GM19372 (cell line): ENCODE results near the gene YIPF4.
"Not testable (repeated sequence)": the region's sequence is repeated elsewhere in the genome, so short reads cannot be mapped to it uniquely, and the experiment has no call there.

Source experiments
- ATAC-seq: cut with Tn5 transposase; IDR thresholded peaks from one replicate; pipeline ENCODE4 v1.9.1; 2021; ENCODE audit warnings: mild to moderate bottlenecking, low read depth, moderate library complexity; ENCODE audit not compliant: unreplicated experiment

YIPF4 gene

GRCh38 chr2:32284321-32284720 lies 6.6 kb downstream of the YIPF4 start:
- no peak for ATAC-seq

DNA sequence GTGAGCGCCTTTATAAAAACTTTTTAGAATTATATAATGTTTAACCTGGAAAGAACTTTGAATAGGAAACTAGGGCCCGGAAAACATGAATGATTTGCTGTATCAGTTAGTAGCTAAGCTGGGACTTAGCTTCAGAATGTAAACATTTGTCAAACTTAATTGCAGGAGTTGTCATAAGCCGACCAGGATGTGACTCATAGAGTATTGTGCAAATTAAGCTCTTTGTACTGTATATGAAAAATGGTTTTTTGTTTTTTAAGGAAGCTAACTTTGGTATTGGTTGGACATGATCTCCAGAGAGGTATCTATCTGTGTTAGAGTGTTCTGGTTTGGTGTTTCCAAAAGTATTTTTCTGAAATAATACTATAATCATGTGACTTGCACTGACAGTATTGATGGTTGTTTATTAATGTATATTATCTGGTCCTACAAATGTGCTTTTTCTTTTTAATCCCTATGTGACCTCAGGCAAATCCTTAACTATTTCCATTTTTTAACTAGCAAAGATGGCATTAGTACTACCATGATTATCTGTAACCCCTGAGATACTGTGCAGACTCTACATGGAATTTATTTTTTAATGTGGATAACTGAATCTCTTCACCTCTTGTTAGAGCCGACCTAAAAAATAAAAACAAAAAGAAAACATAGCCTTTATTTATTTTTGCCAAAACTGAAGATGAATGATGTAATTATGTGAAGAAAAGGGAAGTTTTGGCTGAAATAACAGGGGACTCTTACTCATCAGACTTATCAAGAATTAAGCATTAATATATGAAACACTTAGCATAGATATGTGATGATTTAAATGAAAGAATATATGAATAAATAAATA lies 11.7 kb downstream of the YIPF4 start:
- no peak for ATAC-seq

DNA sequence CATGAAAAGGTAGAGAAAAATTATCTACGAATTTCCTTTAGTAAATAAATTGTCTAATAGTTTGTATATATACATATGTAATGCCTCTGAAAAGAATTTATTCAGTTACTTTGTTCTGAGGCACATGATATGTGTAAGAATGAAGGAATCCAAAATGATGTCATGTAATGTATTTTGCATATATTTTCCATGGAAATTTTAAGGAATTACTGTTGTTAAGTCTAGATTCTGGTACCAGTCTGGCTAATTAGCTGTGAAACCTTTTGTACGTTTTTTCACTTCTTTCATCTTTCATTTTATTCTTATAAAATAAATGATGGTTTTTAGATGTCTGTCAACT lies 12.3 kb downstream of the YIPF4 start:
- no peak for ATAC-seq

GRCh38 chr2:32291746-32292145 lies 14.0 kb downstream of the YIPF4 start:
- no peak for ATAC-seq

DNA sequence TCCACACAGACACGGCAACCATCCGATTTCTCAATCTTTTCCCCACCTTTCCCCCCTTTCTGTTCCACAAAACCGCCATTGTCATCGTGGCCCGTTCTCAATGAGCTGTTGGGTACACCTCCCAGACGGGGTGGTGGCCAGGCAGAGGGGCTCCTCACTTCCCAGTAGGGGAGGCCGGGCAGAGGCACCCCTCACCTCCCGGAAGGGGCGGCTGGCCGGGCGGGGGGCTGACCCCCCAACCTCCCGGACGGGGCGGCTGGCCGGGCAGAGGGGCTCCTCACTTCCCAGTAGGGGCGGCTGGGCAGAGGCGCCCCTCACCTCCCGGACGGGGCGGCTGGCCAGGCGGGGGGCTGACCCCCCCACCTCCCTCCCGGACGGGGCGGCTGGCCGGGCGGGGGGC lies 15.8 kb downstream of the YIPF4 start:
- not testable (repeated sequence) for ATAC-seq

- not testable (repeated sequence) for ATAC-seq
These were observed 16.4 kb downstream of the YIPF4 start for GRCh38 chr2:32293966-32294562.

DNA sequence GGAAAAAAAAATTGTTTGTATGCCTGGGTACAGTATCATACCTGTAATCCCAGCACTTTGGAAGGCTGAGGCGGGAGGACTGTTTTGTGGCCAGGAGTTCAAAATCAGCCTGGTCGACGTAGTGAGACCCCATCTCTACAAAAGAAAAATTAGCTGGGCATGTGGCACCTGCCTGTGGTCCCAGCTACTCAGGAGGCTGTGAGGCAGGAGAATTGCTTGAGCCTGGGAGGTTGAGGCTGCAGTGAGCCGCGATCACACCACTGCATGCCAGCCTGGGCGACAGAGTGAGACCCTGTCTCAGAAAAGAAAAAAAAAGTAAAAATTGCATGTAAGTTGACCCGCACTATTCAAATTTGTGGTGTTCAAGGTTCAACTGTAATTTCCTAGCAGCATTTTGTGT lies 32.9 kb downstream of the YIPF4 start:
- no peak for ATAC-seq

- ATAC-seq: no peak
These were observed 37.2 kb downstream of the YIPF4 start for GRCh38 chr2:32314886-32315285.

DNA sequence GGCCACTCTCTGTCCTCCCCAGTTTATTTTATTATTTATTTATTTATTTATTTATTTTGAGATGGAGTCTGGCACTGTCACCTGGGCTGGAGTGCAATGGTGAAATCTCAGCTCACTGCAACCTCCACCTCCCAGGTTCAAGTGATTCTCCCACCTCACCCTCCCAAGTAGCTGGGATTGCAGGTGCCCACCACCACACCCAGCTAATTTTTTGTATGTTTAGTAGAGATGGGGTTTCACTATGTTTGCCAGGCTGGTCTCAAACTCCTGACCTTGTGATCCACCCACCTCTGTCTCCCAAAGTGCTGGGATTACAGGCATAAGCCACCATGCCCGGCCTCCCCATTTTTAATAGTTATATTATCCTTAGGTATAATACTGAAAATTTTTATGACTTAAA lies 51.0 kb downstream of the YIPF4 start:
- ATAC-seq: not testable (repeated sequence)

- ATAC-seq: not testable (repeated sequence)
These were observed 51.7 kb downstream of the YIPF4 start for GRCh38 chr2:32329180-32329980.

DNA sequence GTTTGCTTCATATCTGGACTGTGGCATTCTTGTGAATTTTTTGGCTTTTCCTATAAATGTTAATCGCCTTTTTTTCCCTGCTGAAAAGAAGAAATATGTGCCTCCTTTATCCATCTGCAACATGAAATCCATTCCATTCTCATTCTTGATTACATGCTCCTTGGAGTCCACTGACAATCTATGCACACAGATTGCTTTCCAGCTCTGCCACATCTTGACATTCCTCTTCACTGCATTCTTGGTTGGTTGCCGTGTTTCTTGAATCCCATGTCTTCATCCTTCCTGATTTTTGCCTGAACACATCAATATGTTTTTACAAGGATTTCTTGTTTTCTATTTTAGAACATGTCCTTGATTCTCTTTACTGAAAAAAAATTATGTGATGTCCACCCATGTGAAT lies 52.4 kb downstream of the YIPF4 start:
- no peak for ATAC-seq

- ATAC-seq: no peak
These were observed 65.1 kb downstream of the YIPF4 start for GRCh38 chr2:32342801-32343200.

DNA sequence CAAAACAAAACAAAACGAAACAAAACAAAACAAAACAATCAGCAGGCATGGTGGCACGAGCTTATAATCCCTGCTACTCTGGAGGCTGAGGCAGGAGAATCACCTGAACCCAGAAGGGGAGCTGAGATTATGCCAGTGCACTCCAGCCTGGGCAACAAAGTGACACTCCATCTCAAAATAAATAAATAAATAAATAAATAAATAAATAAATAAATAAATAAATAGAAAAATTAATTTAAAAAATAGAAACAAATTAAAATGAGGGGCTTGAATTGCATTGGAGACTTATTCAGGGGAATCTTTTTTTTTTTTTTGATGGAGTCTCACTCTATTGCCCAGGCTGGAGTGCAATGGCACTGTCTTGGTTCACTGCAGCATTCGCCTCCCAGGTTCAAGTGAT lies 73.1 kb downstream of the YIPF4 start:
- ATAC-seq: not testable (repeated sequence)

DNA sequence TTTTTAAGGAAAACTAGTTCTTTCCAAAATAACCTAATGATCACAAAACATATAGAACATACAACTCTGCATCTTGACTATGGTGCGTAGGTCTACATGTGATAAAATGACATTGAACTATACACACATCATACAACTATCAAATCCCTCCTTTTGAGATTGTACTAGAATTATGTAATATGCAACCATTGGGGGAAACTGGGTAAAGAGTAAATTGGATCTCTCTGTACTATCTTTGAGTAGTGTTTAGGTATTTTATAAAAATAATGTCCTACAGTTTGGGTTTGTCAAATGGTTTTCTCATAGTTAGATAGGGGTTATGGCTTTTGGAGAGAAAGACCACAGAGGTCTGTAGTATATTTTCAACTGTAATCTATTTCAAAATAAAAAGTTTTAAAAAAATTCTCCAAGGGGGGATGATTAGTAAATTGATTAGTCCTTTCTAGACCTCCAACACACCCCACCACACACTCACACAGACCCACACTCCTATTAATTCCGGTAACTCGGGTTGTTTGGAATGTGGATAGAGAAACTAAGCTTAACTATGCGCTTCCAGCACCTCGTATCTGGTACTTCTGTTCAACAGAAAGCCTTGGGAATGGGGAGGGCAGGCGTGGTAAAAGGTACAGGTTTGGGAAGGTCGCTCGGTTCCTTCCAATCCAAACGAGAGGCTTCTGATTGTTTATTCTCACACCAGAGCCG lies 78.4 kb downstream of the YIPF4 start:
- ATAC-seq: no peak

GRCh38 chr2:32356681-32357317 lies 79.1 kb downstream of the YIPF4 start, which contains the start of gene BIRC6:
Gene BIRC6 (plus strand): TSS chr2:32357023. CDS start chr2:32357162, 139 bp downstream.
- ATAC-seq: peak; percentile 81

- peak; percentile 9 for ATAC-seq
These were observed 79.8 kb downstream of the YIPF4 start for GRCh38 chr2:32357318-32358110.

GRCh38 chr2:32358111-32358482 lies 80.4 kb downstream of the YIPF4 start:
- no peak for ATAC-seq

GRCh38 chr2:32360416-32360815 lies 82.7 kb downstream of the YIPF4 start:
- ATAC-seq: no peak

DNA sequence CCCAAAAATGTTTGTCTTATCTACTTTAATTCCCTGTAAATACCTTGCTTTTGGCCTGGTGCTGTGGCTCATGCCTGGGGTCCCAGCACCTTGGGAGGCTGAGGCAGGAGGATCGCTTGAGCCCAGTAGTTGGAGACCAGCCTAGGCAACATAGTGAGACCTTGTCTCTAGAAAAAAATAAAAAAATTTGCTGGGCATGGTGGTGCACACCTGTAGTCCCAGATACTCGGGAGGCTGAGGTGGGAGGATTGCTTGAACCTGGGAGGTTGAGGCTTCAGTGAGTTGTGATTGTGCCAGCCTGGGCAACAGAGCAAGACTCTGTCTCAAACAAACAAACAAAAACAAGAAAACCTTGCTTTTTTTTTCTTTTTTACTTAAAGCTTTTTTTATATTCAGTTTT lies 85.3 kb downstream of the YIPF4 start:
- not testable (repeated sequence) for ATAC-seq
